Neural progenitor cell (in vitro differentiated cells): ENCODE results near the gene DPF3. TPM values are rescaled to one million over a fixed set of nuclear protein-coding genes. Genes with fewer than 3 reads are reported as not detected.

Experiments
- DNase-seq: peaks from one replicate; pipeline ENCODE4 v3.0.0-alpha.2; 2016; ENCODE audit warnings: low spot score
- H2AFZ ChIP-seq: fragments of 200-600 bp; sonication (generic); replicated peaks from 2 replicates; pipeline ENCODE4 v1.6.1; 2016; ENCODE audit warnings: antibody characterized with exemption
- H3F3A ChIP-seq: fragments of 200-600 bp; sonication (generic); 2 replicates; pipeline ENCODE4 v1.6.1; 2016; ENCODE audit warnings: antibody characterized with exemption, low read depth
- H3K27ac ChIP-seq: fragments of 200-600 bp; sonication (generic); 2 replicates; pipeline ENCODE4 v1.5.1; 2016; ENCODE audit warnings: mild to moderate bottlenecking
- H3K27me3 ChIP-seq: fragments of 200-600 bp; sonication (generic); 2 replicates; pipeline ENCODE4 v1.6.1; 2016; ENCODE audit warnings: mild to moderate bottlenecking, moderate library complexity
- H3K36me3 ChIP-seq: fragments of 200-600 bp; sonication (generic); 2 replicates; pipeline ENCODE4 v1.5.1; 2016
- H3K4me1 ChIP-seq: fragments of 200-600 bp; sonication (generic); 2 replicates; pipeline ENCODE4 v1.6.1; 2016; ENCODE audit warnings: mixed run types
- H3K4me2 ChIP-seq: fragments of 200-600 bp; sonication (generic); 2 replicates; pipeline ENCODE4 v1.6.1; 2016
- H3K4me3 ChIP-seq: fragments of 200-600 bp; sonication (generic); 2 replicates; pipeline ENCODE4 v1.5.1; 2016
- H3K79me2 ChIP-seq: fragments of 200-600 bp; sonication (generic); 2 replicates; pipeline ENCODE4 v1.6.1; 2016; ENCODE audit warnings: low read depth
- H3K9ac ChIP-seq: fragments of 200-600 bp; sonication (generic); 2 replicates; pipeline ENCODE4 v1.6.1; 2016
- H3K9me3 ChIP-seq: fragments of 200-600 bp; sonication (generic); 2 replicates; pipeline ENCODE4 v1.5.1; 2016; ENCODE audit warnings: low read depth
- H4K20me1 ChIP-seq: fragments of 200-600 bp; sonication (generic); 2 replicates; pipeline ENCODE4 v1.6.1; 2016; ENCODE audit warnings: low read depth
- H3K27ac Mint-ChIP-seq: 3 replicates; pipeline ENCODE4 v1.8.0; 2021; ENCODE audit warnings: mixed read lengths
- H3K27me3 Mint-ChIP-seq: 2 replicates; pipeline ENCODE4 v1.8.0; 2022; ENCODE audit warnings: low read depth, mild to moderate bottlenecking, inconsistent platforms, moderate library complexity, mixed read lengths; ENCODE audit not compliant: insufficient read depth
- H3K36me3 Mint-ChIP-seq: 3 replicates; pipeline ENCODE4 v1.8.0; 2021; ENCODE audit warnings: mixed read lengths
- H3K4me1 Mint-ChIP-seq: 3 replicates; pipeline ENCODE4 v1.8.0; 2021; ENCODE audit warnings: mixed read lengths
- H3K4me3 Mint-ChIP-seq: 3 replicates; pipeline ENCODE4 v1.8.0; 2021; ENCODE audit warnings: mild to moderate bottlenecking, moderate library complexity, mixed read lengths
- H3K9me3 Mint-ChIP-seq: 3 replicates; pipeline ENCODE4 v1.8.0; 2020; ENCODE audit warnings: mixed read lengths
- CTCF ChIP-seq: fragments of 200-600 bp; sonication (generic); IDR thresholded peaks from 2 replicates; pipeline ENCODE4 v1.5.1; 2017; ENCODE audit warnings: antibody characterized with exemption, mild to moderate bottlenecking
- EZH2 ChIP-seq: fragments of 200-600 bp; sonication (generic); IDR thresholded peaks from 2 replicates; pipeline ENCODE4 v1.6.1; 2017; ENCODE audit warnings: antibody characterized with exemption, mild to moderate bottlenecking, moderate library complexity
- EZH2phosphoT487 ChIP-seq: fragments of 200-600 bp; sonication (generic); IDR thresholded peaks from 2 replicates; pipeline ENCODE4 v1.6.1; 2017; ENCODE audit warnings: antibody characterized with exemption
- total RNA-seq: library from RNA; depleted of rRNA; stranded (reverse); fragments of >200 nt; gene quantifications from 2 replicates; pipeline ENCODE4 v1.2.3, GENCODE V29; 2015; ENCODE audit warnings: low replicate concordance

DPF3 gene
- total RNA-seq, 1 donor from 2014 or later: not detected

DNA sequence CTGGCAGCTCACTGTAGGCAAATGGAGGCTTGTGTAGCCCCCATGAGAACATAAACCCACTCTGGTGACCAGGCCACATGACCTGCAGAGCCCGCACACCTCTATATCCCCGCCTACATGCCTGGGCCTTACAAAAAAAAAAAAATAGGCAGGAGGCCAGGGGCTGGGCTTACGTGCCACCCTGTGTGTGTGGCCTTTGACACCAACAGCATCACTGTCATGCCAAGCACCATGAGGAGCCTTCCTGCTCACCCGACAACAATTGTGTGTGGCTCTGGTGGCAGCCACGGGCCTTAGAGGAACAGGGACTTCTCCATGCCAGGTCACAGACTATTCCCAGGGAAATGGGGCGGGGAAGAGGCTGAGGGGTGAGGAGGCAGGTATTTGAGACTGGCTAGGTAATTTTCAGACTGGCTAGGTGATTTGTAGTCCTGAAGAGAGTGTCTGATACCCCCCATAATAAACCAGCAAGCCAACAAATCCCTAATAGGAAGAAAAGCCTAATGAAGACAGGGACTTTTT, 140.0 kb downstream of the DPF3 start:
- Histone ChIP-seq H3K4me2 (no peak overlapping the region), H3K9ac (no peak overlapping the region), H3F3A (no peaks in the 10 kb centered on the region), H3K9me3 (no peaks in the 10 kb centered on the region), H3K36me3 (no peaks in the 10 kb centered on the region), H3K27me3 (no peaks in the 10 kb centered on the region), H3K4me1 (no peaks in the 10 kb centered on the region), H3K4me3 (no peak overlapping the region), H3K27ac (no peak overlapping the region), H3K79me2 (no peaks in the 10 kb centered on the region), H4K20me1 (no peaks in the 10 kb centered on the region), H2AFZ (no peak overlapping the region)
- H3K27ac Mint-ChIP-seq: no peak overlapping the region
- peaks cover 2% of the 10 kb centered on the region for H3K36me3 Mint-ChIP-seq
- no peak for DNase-seq
- TF ChIP-seq EZH2: no peak
- no peak for TF ChIP-seq CTCF
- TF ChIP-seq EZH2phosphoT487: no peak
- H3K27me3 Mint-ChIP-seq: no peaks in the 10 kb centered on the region
- H3K4me3 Mint-ChIP-seq: no peak overlapping the region
- H3K4me1 Mint-ChIP-seq: no peaks in the 10 kb centered on the region
- H3K9me3 Mint-ChIP-seq: peaks cover 9% of the 10 kb centered on the region

- Histone ChIP-seq H3K4me3 (no peak overlapping the region), H3K27ac (no peak overlapping the region), H3K9me3 (no peaks in the 10 kb centered on the region), H3K79me2 (no peaks in the 10 kb centered on the region), H4K20me1 (no peaks in the 10 kb centered on the region), H3K27me3 (no peaks in the 10 kb centered on the region), H2AFZ (no peak overlapping the region), H3K9ac (no peak overlapping the region), H3K4me2 (no peak overlapping the region), H3K4me1 (no peaks in the 10 kb centered on the region), H3K36me3 (no peaks in the 10 kb centered on the region), H3F3A (no peaks in the 10 kb centered on the region)
- TF ChIP-seq EZH2 (no peak), EZH2phosphoT487 (no peak), CTCF (no peak)
- DNase-seq: no peak
- Mint-ChIP-seq H3K4me1 (no peaks in the 10 kb centered on the region), H3K36me3 (peaks cover 2% of the 10 kb centered on the region), H3K9me3 (peaks cover 4% of the 10 kb centered on the region), H3K27ac (no peak overlapping the region), H3K4me3 (no peak overlapping the region), H3K27me3 (no peaks in the 10 kb centered on the region)
These were observed 140.7 kb downstream of the DPF3 start for GRCh38 chr14:72753044-72753710.

DNA sequence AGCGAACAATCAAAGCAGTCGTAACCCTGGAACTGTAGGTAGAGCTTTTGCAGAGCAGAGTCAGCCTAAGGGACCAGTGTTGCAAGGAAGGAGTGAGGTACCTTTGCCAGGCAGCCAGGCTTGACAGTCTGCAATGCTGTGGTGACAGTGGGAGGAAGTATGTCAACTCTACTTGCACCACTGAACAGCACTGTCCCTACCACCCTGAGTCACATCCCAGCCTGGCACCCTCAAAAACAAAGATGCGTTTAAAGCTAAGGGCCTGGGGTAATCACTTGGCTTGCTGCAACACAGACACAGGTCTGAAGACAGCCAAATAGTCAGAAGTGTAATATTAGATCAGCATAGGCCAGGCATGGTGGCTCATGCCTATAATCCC, 141.9 kb downstream of the DPF3 start:
- Histone ChIP-seq H4K20me1 (no peaks in the 10 kb centered on the region), H3K27ac (no peak overlapping the region), H2AFZ (no peak overlapping the region), H3K4me1 (no peaks in the 10 kb centered on the region), H3K4me3 (no peak overlapping the region), H3K27me3 (no peaks in the 10 kb centered on the region), H3K9ac (no peak overlapping the region), H3K79me2 (no peaks in the 10 kb centered on the region), H3K9me3 (no peaks in the 10 kb centered on the region), H3K4me2 (no peak overlapping the region), H3F3A (no peaks in the 10 kb centered on the region), H3K36me3 (no peaks in the 10 kb centered on the region)
- no peak for TF ChIP-seq EZH2
- TF ChIP-seq EZH2phosphoT487: no peak
- TF ChIP-seq CTCF: no peak
- H3K27ac Mint-ChIP-seq: no peak overlapping the region
- H3K27me3 Mint-ChIP-seq: no peaks in the 10 kb centered on the region
- peaks cover 8% of the 10 kb centered on the region for H3K9me3 Mint-ChIP-seq
- peaks cover 2% of the 10 kb centered on the region for H3K36me3 Mint-ChIP-seq
- DNase-seq: no peak
- H3K4me3 Mint-ChIP-seq: no peak overlapping the region
- H3K4me1 Mint-ChIP-seq: no peaks in the 10 kb centered on the region
